ENCODE results near the gene OR51Q1. TPM values are rescaled to one million over a fixed set of nuclear protein-coding genes. Genes with fewer than 3 reads are reported as not detected.

Gene OR51Q1
- total RNA-seq = not detected in 2 replicates

DNA sequence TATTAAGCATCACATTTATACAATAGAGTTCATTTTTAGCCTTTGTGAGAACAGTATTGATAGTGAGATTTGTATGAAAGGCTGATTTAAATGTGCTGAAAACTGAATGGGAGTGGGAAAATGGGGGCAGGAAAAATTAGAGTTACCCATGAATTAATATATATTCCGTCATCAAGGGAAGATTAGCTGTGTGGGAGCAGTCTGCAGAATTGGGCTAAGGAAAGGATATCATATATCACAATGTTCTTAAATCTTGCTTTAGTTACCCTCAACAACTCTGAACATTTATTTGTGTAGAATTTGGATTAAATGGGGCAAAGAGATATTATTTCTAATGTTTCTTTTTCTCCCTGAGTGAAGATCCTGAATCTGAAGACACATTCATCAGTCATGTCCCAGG, at the start of gene OR51Q1:
Gene OR51Q1 (plus strand): TSS at position 301 of the 400 bp plus-strand sequence. CDS start 90 bp downstream, at position 391.

DNA sequence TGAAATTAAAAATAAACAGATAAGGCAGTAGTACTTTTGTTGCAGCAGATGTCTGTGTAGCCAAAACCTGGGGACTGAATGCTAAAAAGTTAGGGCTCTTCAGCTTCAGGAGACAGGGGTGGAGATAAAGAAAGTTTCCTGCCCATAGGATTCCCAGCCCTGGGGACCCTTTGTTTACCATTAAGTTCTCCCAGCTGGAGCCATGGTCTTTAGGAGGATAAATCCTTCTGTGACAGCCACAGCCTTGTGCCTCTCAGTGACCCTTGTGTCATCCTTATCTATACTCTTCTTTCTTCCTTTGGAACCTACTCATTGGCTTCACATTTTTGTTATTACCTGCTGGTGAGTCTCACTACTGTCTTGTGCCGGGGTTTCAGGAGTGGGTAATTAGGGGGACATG, 38.3 kb upstream of the OR51Q1 start, which contains the start of gene OR51M1:
Gene OR51M1 (plus strand): TSS at position 237 of the 400 bp plus-strand sequence. CDS start 5,587 bp downstream, outside the sequence.

GRCh38 chr11:5441414-5441813, 19.5 kb downstream of the OR51Q1 start, which contains the start of gene OR51I1:
OR51I1 (minus strand) TSS chr11:5441514; CDS start chr11:5441514, 0 bp downstream.

DNA sequence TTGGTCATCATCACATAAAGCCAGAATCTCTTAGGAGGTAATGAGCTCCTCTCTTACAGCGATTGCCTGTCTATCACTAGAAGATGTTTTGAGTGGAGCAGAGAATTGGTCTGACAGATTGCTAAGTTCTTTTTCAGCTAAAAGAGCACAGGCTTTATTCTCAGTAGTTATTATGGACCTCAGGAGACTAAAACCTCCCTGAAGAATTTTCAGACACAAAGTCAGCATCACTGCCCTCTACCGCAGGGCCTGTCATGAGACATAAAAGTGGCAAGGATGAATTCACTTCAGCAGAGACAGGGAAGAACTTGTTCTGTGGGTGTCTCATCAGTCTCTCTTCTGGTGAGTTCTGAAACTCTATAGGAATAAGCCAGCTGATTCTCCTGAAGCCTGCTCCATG, 27.1 kb downstream of the OR51Q1 start, which contains the start of gene OR51I2:
Gene OR51I2 (plus strand): TSS at position 301 of the 400 bp plus-strand sequence. CDS start 4,166 bp downstream, outside the sequence.

Other genes with a start within 250 kb of the OR51Q1 start
- not detected in 2 replicates for gene OR51V1, start 221.4 kb upstream of the OR51Q1 start, total RNA-seq
- not detected in 2 replicates for gene HBB, start 195.0 kb upstream of the OR51Q1 start, total RNA-seq
- gene HBD, start 187.6 kb upstream of the OR51Q1 start, total RNA-seq = 0.19 TPM in 1 of 2 replicates, not detected in the other
- not detected in 2 replicates for gene HBG1, start 172.3 kb upstream of the OR51Q1 start, total RNA-seq
- gene HBG2, start 167.3 kb upstream of the OR51Q1 start, total RNA-seq = not detected in 2 replicates
- gene HBE1, start 152.2 kb upstream of the OR51Q1 start, total RNA-seq = not detected in 2 replicates
- gene OR51B4, start 120.2 kb upstream of the OR51Q1 start, total RNA-seq = not detected in 2 replicates
- 0.28 TPM in 1 of 2 replicates, not detected in the other for gene OR51B2, start 97.8 kb upstream of the OR51Q1 start, total RNA-seq
- 0.28 TPM in 1 of 2 replicates, not detected in the other for gene OR51B5, start 78.6 kb upstream of the OR51Q1 start, total RNA-seq
- not detected in 2 replicates for gene OR51B6, start 70.6 kb upstream of the OR51Q1 start, total RNA-seq
- not detected in 2 replicates for gene OR51M1, start 38.3 kb upstream of the OR51Q1 start, total RNA-seq
- gene OR51I1, start 19.4 kb downstream of the OR51Q1 start, total RNA-seq = 0.28 TPM in 1 of 2 replicates, not detected in the other
- gene OR51I2, start 27.2 kb downstream of the OR51Q1 start, total RNA-seq = not detected in 2 replicates
- gene OR52D1, start 66.6 kb downstream of the OR51Q1 start, total RNA-seq = not detected in 2 replicates
- not detected in 2 replicates for gene UBQLN3, start 87.8 kb downstream of the OR51Q1 start, total RNA-seq
- under 0.01 TPM in 1 of 2 replicates, not detected in the other for gene UBQLNL, start 94.6 kb downstream of the OR51Q1 start, total RNA-seq
- gene OR52H1, start 126.4 kb downstream of the OR51Q1 start, total RNA-seq = 0.19 and 0.56 TPM in 2 replicates
- not detected in 2 replicates for gene OR52B6, start 158.8 kb downstream of the OR51Q1 start, total RNA-seq
- gene TRIM6, start 174.5 kb downstream of the OR51Q1 start, total RNA-seq = 2.8 and 5.2 TPM in 2 replicates
- 8.6 and 13.2 TPM in 2 replicates for gene TRIM34, start 202.9 kb downstream of the OR51Q1 start, total RNA-seq

All from regular cardiac myocyte (primary cell).